Measurements from ENCODE around the gene ARAP1. TPM values are rescaled to one million over a fixed set of nuclear protein-coding genes. Genes with fewer than 3 reads are reported as not detected.

ARAP1 gene
- total RNA-seq, 1 experiment from 2014 or later = 76.1 TPM

DNA sequence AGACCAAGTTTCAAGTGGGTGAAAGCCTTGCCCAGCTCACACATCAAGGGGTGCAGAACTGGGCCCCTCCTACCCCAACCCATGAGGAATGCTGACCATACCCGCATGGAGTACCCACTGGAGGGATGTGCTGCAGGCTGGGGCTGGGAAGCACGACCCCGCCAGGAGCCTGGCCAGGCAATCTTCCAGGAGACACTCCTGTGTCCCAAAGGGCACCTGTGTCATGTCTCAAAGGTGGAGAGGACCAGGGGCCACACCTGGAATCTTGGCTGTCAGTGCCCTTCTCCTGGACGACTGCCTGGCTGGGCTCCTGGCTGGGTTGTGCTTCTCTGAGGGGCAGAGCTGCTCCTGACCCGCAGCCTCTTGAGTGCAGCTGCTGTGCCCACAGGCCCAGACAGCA is 6.7 kb downstream of the ARAP1 start:
- H3K9ac ChIP-seq (ENCODE audit: low read length) = no peak overlapping the region
- peaks cover 86% of the 10 kb centered on the region for H3K4me1 ChIP-seq (ENCODE audit: low read length)
- no peak overlapping the region for H3K4me2 ChIP-seq (ENCODE audit: low read depth, low read length, poor library complexity, severe bottlenecking)
- no peaks in the 10 kb centered on the region for H3K9me2 ChIP-seq (replicated peaks; ENCODE audit: insufficient read depth, low read length)
- H3K79me2 ChIP-seq (ENCODE audit: low read length) = peaks cover 93% of the 10 kb centered on the region
- DNase-seq = no peak
- H3K36me3 ChIP-seq (ENCODE audit: insufficient read depth, low read length) = no peaks in the 10 kb centered on the region
- peak overlapping the region; percentile 31; the same call in 1 of the 2 replicates for H3K27ac ChIP-seq (ENCODE audit: low read length)
- H3K9me3 ChIP-seq (ENCODE audit: low read length) = no peaks in the 10 kb centered on the region
- H3K27me3 ChIP-seq (ENCODE audit: low read length) = no peaks in the 10 kb centered on the region
- H4K20me1 ChIP-seq (ENCODE audit: insufficient read depth, low read depth, low read length) = peaks cover 25% of the 10 kb centered on the region; the same call in 1 of the 2 replicates
- H2AFZ ChIP-seq (ENCODE audit: low read length) = no peak overlapping the region
- no peak overlapping the region for H3K4me3 ChIP-seq (ENCODE audit: low read length)

DNA sequence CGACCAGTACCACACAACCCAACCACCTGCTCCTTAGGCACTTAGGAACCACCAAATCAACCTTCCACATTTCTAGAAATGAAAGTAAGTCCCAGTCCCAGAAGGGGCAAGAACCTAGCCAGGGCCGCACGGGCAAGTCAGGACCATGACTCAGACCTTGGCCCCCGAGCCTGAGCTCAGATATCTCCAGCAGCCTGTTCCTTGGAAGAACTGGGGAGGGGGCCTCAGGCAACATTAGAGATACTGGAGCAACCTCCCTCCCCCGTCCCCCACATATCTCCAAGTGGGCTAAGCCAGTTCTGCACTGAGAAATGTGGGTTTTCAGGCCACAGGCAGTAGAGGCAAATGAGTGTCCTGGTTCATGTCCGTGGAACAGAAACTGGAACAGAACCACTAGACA is 7.7 kb downstream of the ARAP1 start:
- H2AFZ ChIP-seq (ENCODE audit: low read length) = no peak overlapping the region
- H3K9me2 ChIP-seq (replicated peaks; ENCODE audit: insufficient read depth, low read length) = no peaks in the 10 kb centered on the region
- H4K20me1 ChIP-seq (ENCODE audit: insufficient read depth, low read depth, low read length) = peaks cover 18% of the 10 kb centered on the region; the same call in 1 of the 2 replicates
- no peaks in the 10 kb centered on the region for H3K27me3 ChIP-seq (ENCODE audit: low read length)
- H3K27ac ChIP-seq (ENCODE audit: low read length) = peak overlapping the region; percentile 98
- H3K79me2 ChIP-seq (ENCODE audit: low read length) = peaks cover 86% of the 10 kb centered on the region
- peaks cover 88% of the 10 kb centered on the region for H3K4me1 ChIP-seq (ENCODE audit: low read length)
- peak overlapping the region; percentile 28; the same call in 1 of the 2 replicates for H3K4me3 ChIP-seq (ENCODE audit: low read length)
- peak overlapping the region; percentile 46 for H3K9ac ChIP-seq (ENCODE audit: low read length)
- no peaks in the 10 kb centered on the region for H3K36me3 ChIP-seq (ENCODE audit: insufficient read depth, low read length)
- H3K9me3 ChIP-seq (ENCODE audit: low read length) = no peaks in the 10 kb centered on the region
- peak overlapping the region; percentile 52 for H3K4me2 ChIP-seq (ENCODE audit: low read depth, low read length, poor library complexity, severe bottlenecking)
- DNase-seq = no peak

DNA sequence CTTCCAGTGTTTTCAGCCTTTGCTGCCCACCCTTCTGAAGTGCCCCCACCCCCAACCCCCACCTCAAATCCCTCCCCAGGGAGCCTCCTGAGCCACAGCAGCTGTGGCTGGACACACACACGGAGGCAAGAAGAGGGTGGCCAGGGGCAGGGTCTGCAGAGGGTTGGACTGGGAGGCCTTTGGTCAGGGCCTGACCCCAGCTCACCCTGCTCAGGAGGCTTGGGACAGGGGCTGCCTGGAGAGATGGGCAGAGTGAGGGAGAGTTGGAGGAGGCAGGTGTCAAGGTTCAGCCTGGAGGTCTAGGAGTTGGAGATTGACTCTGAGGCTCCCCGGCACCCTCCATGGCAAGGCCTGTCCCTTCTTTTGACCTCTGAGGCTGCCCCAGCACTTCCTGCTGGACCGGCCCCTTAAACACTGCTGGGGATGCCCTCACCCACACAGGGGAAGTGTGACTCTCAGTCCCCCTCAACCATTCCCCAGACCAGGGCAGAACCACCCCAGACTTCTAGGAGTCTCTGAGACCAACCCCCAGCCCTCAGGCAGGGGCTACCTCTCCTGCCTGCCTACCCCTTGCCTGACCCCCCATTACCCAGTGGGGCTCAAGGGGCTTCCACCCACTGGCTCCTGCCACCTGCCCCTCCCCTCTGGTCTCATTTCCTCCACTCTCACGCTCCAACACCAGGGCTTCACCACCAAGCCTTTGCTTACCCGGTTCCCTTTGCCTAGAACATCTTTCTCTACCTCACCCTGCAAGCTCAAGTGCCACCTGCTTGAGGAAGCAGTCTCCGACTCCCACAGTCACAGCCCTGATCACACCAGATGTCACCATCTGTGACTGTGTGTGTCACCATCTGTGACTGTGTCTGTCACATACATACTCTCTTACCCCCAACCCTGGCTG is 8.6 kb downstream of the ARAP1 start:
- DNase-seq = peak; percentile 76
- H2AFZ ChIP-seq (ENCODE audit: low read length) = no peak overlapping the region
- no peaks in the 10 kb centered on the region for H3K36me3 ChIP-seq (ENCODE audit: insufficient read depth, low read length)
- H3K4me2 ChIP-seq (ENCODE audit: low read depth, low read length, poor library complexity, severe bottlenecking) = peak overlapping the region; percentile 52
- H3K27ac ChIP-seq (ENCODE audit: low read length) = peak overlapping the region; percentile 98
- peaks cover 90% of the 10 kb centered on the region for H3K4me1 ChIP-seq (ENCODE audit: low read length)
- H3K9me2 ChIP-seq (replicated peaks; ENCODE audit: insufficient read depth, low read length) = no peaks in the 10 kb centered on the region
- no peaks in the 10 kb centered on the region for H3K9me3 ChIP-seq (ENCODE audit: low read length)
- no peak overlapping the region for H3K4me3 ChIP-seq (ENCODE audit: low read length)
- H4K20me1 ChIP-seq (ENCODE audit: insufficient read depth, low read depth, low read length) = peaks cover 11% of the 10 kb centered on the region; the same call in 1 of the 2 replicates
- no peaks in the 10 kb centered on the region for H3K27me3 ChIP-seq (ENCODE audit: low read length)
- peak overlapping the region; percentile 46 for H3K9ac ChIP-seq (ENCODE audit: low read length)
- H3K79me2 ChIP-seq (ENCODE audit: low read length) = peaks cover 84% of the 10 kb centered on the region

DNA sequence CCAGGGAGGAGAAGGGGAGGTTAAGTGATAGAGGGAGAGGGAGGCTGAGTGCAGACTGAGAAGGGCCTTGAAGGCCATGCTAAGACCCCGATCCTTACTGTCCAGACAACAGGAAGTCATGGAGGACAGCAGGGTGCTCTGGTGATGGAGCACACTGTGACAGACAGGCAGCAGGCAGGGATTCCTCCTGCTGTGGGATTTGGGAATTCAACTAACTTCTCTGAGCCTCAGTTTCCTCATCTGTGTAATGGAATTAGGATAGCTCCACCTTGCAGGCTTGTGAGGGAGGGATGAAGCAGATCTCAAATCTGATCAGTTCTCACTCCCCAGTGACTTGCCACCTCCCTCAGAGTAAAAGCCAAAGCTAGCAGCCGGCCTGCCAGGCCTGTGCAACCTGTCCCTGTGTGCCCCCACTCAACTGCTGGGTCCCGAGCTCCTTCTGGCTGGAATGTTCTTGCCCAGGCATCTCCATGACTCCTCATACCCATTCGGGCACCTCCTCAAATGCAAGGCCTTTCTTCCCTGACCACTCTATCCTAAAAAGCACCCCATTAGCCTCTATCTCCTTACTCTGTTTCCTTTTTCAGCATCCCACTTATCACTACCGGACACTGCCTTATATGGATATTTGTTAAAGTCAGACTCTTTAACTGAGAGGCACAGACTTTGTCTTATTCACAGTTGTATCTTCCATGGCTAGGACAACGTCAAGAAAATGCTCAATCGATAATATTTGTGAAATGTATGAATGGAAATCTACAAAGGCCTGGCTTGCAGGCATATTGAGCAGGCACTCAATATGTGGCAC is 9.5 kb downstream of the ARAP1 start:
- Histone ChIP-seq H3K27ac (ENCODE audit: low read length) (peak overlapping the region; percentile 98), H3K27me3 (ENCODE audit: low read length) (no peaks in the 10 kb centered on the region), H3K4me1 (ENCODE audit: low read length) (peaks cover 97% of the 10 kb centered on the region), H3K4me3 (ENCODE audit: low read length) (no peak overlapping the region; the same call in 1 of the 2 replicates), H3K9me2 (replicated peaks; ENCODE audit: insufficient read depth, low read length) (no peaks in the 10 kb centered on the region), H3K79me2 (ENCODE audit: low read length) (peaks cover 87% of the 10 kb centered on the region), H3K9ac (ENCODE audit: low read length) (peak overlapping the region; percentile 91), H4K20me1 (ENCODE audit: insufficient read depth, low read depth, low read length) (peaks cover 11% of the 10 kb centered on the region; the same call in 1 of the 2 replicates), H3K4me2 (ENCODE audit: low read depth, low read length, poor library complexity, severe bottlenecking) (peak overlapping the region; percentile 85), H2AFZ (ENCODE audit: low read length) (no peak overlapping the region), H3K9me3 (ENCODE audit: low read length) (no peaks in the 10 kb centered on the region), H3K36me3 (ENCODE audit: insufficient read depth, low read length) (no peaks in the 10 kb centered on the region)
- no peak for DNase-seq

DNA sequence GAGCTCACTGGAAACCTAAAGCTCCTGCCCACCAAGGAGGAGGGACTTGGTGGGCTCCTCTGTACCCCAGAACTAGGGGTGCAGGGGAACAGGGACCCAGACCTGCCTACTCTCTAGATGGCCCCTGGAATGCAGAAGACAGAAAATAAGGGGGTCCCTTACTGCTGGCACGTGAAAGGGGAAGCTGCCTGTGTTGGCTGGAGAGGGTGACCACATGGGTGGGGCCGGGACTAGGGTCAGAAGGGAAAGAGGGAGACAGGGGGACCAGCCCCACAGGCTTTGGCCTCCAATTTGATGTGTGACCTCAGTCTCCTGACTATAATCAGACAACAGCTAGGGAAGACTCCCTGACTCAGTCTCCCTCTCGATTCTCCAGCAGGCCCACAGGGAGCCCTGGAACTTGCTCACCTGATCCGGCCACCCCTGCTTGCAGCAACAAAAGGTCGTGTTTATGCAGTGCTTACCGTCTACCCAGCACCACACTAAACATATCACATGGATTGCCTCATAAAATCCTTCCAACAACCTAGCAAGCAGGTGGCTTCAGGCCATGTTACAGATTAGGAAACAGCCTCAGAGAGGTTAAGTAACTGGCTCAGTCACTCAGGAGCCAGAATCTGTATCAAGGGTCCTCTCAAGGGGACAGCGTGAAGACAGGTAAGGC is 10.2 kb downstream of the ARAP1 start:
- DNase-seq = no peak
- Histone ChIP-seq H3K27me3 (ENCODE audit: low read length) (no peaks in the 10 kb centered on the region), H4K20me1 (ENCODE audit: insufficient read depth, low read depth, low read length) (peaks cover 11% of the 10 kb centered on the region; the same call in 1 of the 2 replicates), H3K9ac (ENCODE audit: low read length) (peak overlapping the region; percentile 91), H3K27ac (ENCODE audit: low read length) (peak overlapping the region; percentile 98), H3K9me2 (replicated peaks; ENCODE audit: insufficient read depth, low read length) (no peaks in the 10 kb centered on the region), H3K9me3 (ENCODE audit: low read length) (no peaks in the 10 kb centered on the region), H3K36me3 (ENCODE audit: insufficient read depth, low read length) (no peaks in the 10 kb centered on the region), H3K79me2 (ENCODE audit: low read length) (peaks cover 87% of the 10 kb centered on the region), H2AFZ (ENCODE audit: low read length) (no peak overlapping the region), H3K4me3 (ENCODE audit: low read length) (peak overlapping the region; percentile 70; the same call in 1 of the 2 replicates), H3K4me1 (ENCODE audit: low read length) (peaks cover 97% of the 10 kb centered on the region), H3K4me2 (ENCODE audit: low read depth, low read length, poor library complexity, severe bottlenecking) (peak overlapping the region; percentile 85)

DNA sequence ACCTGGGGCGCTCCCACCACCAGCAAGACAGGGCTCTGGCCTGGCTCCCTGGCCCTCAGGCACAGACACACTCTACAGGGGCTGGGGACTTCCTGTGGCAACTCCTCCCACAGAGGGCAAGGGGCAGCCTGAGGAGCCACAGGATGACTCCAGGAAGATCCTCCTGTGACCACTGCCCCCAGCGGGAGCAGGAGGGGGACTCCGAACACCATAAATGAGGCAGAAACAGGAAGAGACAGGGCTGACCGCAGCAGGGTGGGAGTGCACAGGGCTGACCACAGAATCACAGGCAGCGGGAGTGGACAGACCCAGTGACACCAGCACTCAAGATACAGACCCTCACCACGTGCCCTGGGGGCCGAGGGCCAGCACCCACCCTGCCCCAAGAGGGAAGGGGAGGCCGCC is 10.8 kb downstream of the ARAP1 start:
- H3K79me2 ChIP-seq (ENCODE audit: low read length) = peaks cover 87% of the 10 kb centered on the region
- H2AFZ ChIP-seq (ENCODE audit: low read length) = no peak overlapping the region

DNA sequence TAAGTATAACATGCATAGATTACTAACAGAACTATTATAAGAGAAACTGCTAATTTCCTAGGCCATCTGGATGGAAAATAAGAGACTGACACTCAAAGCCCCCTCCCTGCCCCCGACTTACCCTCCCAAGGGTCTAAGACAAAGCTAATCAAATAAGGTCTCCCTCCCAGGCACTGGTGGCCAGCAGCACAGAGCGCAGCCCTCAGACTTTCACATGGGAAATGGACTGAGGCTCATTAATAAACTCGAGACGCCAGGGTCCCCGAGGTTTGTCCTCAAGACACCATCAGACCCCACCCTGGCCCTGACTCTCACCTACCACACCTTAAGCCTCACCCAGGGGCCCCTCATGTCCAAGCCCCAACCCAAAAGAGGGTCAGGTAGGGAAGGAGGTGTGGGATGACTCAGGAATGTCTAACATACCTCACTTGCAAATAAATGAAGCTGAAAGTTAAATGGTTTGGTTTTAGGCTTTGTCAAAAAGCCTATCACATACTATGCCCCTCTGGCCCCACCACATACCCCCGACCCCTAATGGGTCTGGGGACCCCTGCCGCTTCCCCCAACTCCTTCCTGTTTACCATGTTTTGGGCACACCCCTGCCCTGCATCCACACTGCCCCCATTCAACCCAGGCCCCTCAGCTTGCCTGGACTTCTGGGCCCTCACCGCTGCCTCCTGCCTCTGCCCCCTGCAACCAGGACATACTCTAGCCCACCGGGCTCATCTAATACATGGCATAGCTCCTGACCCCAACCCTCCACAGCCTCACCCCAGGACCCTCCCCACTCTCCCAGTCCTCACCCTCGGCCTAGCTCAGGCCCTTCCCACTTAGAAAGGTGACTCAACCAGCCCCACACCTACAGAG is 11.4 kb downstream of the ARAP1 start:
- H3K9ac ChIP-seq (ENCODE audit: low read length) = peak overlapping the region; percentile 91
- no peaks in the 10 kb centered on the region for H3K27me3 ChIP-seq (ENCODE audit: low read length)
- no peaks in the 10 kb centered on the region for H3K36me3 ChIP-seq (ENCODE audit: insufficient read depth, low read length)
- H2AFZ ChIP-seq (ENCODE audit: low read length) = no peak overlapping the region
- H4K20me1 ChIP-seq (ENCODE audit: insufficient read depth, low read depth, low read length) = peaks cover 11% of the 10 kb centered on the region; the same call in 1 of the 2 replicates
- no peaks in the 10 kb centered on the region for H3K9me2 ChIP-seq (replicated peaks; ENCODE audit: insufficient read depth, low read length)
- H3K4me1 ChIP-seq (ENCODE audit: low read length) = peaks cover 94% of the 10 kb centered on the region
- H3K79me2 ChIP-seq (ENCODE audit: low read length) = peaks cover 86% of the 10 kb centered on the region
- no peak for DNase-seq
- H3K4me3 ChIP-seq (ENCODE audit: low read length) = peak overlapping the region; percentile 70; the same call in 1 of the 2 replicates
- no peaks in the 10 kb centered on the region for H3K9me3 ChIP-seq (ENCODE audit: low read length)
- peak overlapping the region; percentile 98 for H3K27ac ChIP-seq (ENCODE audit: low read length)
- peak overlapping the region; percentile 85 for H3K4me2 ChIP-seq (ENCODE audit: low read depth, low read length, poor library complexity, severe bottlenecking)

More for the DNA sequence above, 10.8 kb downstream of the ARAP1 start:
- peak overlapping the region; percentile 85 for H3K4me2 ChIP-seq (ENCODE audit: low read depth, low read length, poor library complexity, severe bottlenecking)
- H3K9me2 ChIP-seq (replicated peaks; ENCODE audit: insufficient read depth, low read length) = no peaks in the 10 kb centered on the region
- H3K36me3 ChIP-seq (ENCODE audit: insufficient read depth, low read length) = no peaks in the 10 kb centered on the region
- H3K27ac ChIP-seq (ENCODE audit: low read length) = peak overlapping the region; percentile 98
- peak overlapping the region; percentile 91 for H3K9ac ChIP-seq (ENCODE audit: low read length)
- H3K9me3 ChIP-seq (ENCODE audit: low read length) = no peaks in the 10 kb centered on the region
- H3K4me3 ChIP-seq (ENCODE audit: low read length) = peak overlapping the region; percentile 70; the same call in 1 of the 2 replicates
- H3K4me1 ChIP-seq (ENCODE audit: low read length) = peaks cover 98% of the 10 kb centered on the region
- no peaks in the 10 kb centered on the region for H3K27me3 ChIP-seq (ENCODE audit: low read length)
- DNase-seq = no peak
- H4K20me1 ChIP-seq (ENCODE audit: insufficient read depth, low read depth, low read length) = peaks cover 11% of the 10 kb centered on the region; the same call in 1 of the 2 replicates
